D341Med (cell line): ENCODE measurements around the gene RAMP1.
A peak's percentile ranks its signal among the peaks of the same experiment; 100 is the strongest.
"Not testable (repeated sequence)": the region's sequence is repeated elsewhere in the genome, so short reads cannot be mapped to it uniquely, and the experiment has no call there.

Source experiments
- DNase-seq: peaks from one replicate; pipeline ENCODE4 v3.0.0; 2012; ENCODE audit warnings: low spot score

Gene RAMP1

GRCh38 chr2:237917696-237918374, 58.4 kb downstream of the RAMP1 start:
- no peak for DNase-seq

GRCh38 chr2:237919593-237919992, 60.2 kb downstream of the RAMP1 start:
- DNase-seq, result no peak

DNA sequence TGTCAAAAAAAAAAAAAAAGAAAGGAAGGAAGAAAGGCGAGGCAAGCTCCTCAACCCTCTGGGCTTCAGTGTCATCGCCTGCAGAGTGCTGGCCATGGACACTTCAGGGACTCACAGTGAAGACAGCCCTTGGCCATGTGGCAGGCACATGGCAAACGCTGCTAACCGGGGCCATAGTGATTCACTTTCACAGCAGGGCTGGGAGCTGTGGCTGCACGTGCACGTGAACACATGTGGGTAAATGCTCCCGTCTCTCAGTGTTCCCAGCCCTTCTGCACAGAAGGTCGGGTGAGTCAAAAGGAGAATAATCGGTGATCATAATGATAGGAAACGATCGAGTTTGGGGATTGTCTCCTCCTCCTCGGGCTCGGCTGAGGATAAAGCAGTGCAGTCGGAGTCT, 61.2 kb downstream of the RAMP1 start:
- no peak for DNase-seq

GRCh38 chr2:237921967-237922492, 62.6 kb downstream of the RAMP1 start:
- DNase-seq, result no peak

- no peak for DNase-seq
These were observed 63.4 kb downstream of the RAMP1 start for GRCh38 chr2:237922641-237923361.

GRCh38 chr2:237923481-237924163, 64.2 kb downstream of the RAMP1 start:
- peak; percentile 95 for DNase-seq

- DNase-seq, result no peak
These were observed 64.7 kb downstream of the RAMP1 start for GRCh38 chr2:237924164-237924534.

DNA sequence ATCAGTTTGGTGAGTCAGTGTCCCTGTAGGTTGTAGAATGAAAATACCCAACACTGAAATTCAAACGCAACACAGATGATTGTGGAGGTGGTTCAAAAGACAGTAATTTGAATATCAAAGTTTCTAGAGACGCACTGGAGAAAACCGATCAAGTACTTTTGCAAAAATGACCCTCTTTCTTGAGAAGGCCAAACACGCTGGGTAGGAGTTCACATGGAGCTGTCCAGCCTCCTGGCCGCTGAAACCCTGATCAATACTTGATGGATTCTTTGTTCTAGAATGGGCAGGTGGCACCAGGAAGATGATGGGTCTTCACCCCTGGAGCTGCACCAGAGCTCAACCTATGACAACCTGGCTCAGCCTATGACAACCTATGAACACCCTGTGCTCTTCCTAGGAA, 67.7 kb downstream of the RAMP1 start:
- DNase-seq, result no peak

- no peak for DNase-seq
These were observed 68.6 kb downstream of the RAMP1 start for GRCh38 chr2:237927986-237928385.

DNA sequence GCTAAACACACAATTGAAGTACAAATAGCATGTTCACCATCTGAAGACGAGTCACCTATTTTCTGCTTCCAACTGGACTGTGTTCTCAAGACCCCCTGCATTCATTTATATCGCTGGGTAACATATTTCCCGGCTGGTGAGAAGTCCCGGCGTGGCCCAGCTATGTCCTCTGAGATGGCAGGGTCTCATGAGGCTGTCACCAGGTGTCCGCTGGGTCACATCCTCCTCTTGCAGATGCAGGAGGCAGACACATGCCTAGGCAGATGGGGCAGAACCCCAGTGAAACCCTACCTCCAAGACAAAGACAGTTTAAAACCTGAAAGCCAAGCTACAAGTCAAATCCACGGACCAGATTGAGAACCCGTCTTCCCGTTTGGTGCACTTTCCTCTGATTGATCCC, 70.6 kb downstream of the RAMP1 start:
- no peak for DNase-seq

GRCh38 chr2:237931205-237931721, 71.8 kb downstream of the RAMP1 start:
- no peak for DNase-seq

- DNase-seq, result no peak
These were observed 73.3 kb downstream of the RAMP1 start for GRCh38 chr2:237932731-237933131.

GRCh38 chr2:237934186-237934585, 74.8 kb downstream of the RAMP1 start:
- DNase-seq, result no peak

- DNase-seq, result no peak
These were observed 76.5 kb downstream of the RAMP1 start for GRCh38 chr2:237935740-237936452.

- no peak for DNase-seq
These were observed 79.8 kb downstream of the RAMP1 start for GRCh38 chr2:237939251-237939650.

GRCh38 chr2:237940828-237941227, 81.4 kb downstream of the RAMP1 start:
- no peak for DNase-seq

DNA sequence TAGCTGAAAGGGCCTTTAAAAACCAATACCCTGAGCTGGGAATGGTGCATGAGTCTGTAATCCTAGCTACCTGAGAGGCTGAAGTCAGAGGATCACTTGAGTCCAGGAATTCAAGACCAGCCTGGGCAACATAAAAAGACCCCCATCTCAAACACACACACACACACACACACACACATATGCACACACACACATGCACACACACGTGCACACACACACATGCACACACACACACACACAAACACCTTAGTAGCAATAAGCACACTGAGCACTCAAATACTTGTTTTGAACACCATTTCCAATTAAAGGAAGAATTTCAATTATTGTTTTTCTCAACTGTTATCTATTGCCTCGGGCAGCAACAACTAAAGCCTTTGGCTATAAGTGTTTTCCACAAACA, 81.8 kb downstream of the RAMP1 start:
- DNase-seq, result no peak

DNA sequence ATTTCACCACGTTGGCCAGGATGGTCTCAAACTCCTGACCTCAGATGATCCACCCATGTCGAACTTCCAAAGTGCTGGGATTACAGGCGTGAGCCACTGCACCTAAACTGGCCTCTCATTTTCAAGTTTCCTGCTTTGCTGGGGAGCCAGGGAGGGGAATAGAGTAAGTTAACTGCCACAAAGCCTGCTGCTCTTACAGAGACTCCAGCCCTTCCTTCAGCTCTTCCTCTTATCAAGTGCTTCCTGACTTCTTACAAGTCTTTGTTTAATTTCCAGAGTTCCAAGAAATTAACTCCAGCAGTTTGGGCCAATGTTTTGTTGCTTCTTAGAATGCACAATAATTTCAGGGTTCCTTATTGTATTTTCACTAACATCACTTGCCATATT, 83.1 kb downstream of the RAMP1 start:
- DNase-seq, result no peak

- DNase-seq, result no peak
These were observed 84.1 kb downstream of the RAMP1 start for GRCh38 chr2:237943395-237944094.

DNA sequence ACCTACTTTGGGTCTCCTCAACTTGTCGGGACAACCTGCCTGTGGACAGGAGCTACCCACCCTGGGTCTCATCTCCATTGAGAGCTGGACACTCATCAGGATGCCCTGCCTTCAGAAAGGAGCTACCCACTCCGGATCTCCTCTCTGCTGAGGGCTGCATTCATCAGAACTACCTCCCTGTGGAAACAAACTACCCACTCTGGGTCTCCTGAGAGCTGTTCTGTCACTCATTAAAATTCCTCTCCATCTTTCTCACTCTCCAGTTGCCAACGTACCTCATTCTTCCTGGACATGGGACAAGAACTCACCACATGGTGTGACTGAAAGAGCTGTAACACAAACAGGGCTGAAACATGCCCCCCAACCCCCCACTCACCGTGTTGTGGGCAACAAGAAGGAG, 84.9 kb downstream of the RAMP1 start:
- DNase-seq, result no peak

- DNase-seq, result no peak
These were observed 87.0 kb downstream of the RAMP1 start for GRCh38 chr2:237946423-237946822.

GRCh38 chr2:237951354-237951753, 91.9 kb downstream of the RAMP1 start:
- not testable (repeated sequence) for DNase-seq
